Ovary (tissue), 3 donors: ENCODE results near the gene USP11.

ENCODE experiments used
- EP300 ChIP-seq: sonication (generic); formaldehyde crosslinking; IDR thresholded peaks from one replicate; pipeline ENCODE4 v1.6.1; 2017; ENCODE audit warnings: antibody characterized with exemption
- TF ChIP-seq, protein P1 (sequence below), 3 donors: fragments of 450-650 bp in 2 of 3; fragments of 200-600 bp in 1 of 3; IDR thresholded peaks; one replicate each; pipeline versions ENCODE4 v1.5.1 to v1.8.0; 2016 to 2022; ENCODE audit warnings: antibody characterized with exemption in 3 of 3, mild to moderate bottlenecking in 1 of 3
- donor health status: DM: no; HTN: no; CAD: no.

DNA sequence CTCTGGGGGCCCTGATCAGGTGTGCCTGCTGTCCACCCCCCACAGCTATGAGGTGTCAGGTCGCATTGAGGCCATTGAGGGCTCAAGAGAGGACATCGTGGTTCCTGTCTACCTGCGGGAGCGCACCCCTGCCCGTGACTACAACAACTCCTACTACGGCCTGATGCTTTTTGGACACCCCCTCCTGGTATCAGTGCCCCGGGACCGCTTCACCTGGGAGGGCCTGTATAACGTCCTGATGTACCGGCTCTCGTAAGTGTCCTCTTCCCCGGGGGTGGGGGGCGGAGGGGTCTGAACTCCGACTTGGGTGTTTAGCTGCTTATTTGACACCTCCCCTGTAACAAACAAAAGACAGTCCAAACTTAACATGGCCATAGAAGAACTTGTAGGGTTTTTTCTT is 10.5 kb downstream of the USP11 start:
- TF ChIP-seq, protein P1, sequence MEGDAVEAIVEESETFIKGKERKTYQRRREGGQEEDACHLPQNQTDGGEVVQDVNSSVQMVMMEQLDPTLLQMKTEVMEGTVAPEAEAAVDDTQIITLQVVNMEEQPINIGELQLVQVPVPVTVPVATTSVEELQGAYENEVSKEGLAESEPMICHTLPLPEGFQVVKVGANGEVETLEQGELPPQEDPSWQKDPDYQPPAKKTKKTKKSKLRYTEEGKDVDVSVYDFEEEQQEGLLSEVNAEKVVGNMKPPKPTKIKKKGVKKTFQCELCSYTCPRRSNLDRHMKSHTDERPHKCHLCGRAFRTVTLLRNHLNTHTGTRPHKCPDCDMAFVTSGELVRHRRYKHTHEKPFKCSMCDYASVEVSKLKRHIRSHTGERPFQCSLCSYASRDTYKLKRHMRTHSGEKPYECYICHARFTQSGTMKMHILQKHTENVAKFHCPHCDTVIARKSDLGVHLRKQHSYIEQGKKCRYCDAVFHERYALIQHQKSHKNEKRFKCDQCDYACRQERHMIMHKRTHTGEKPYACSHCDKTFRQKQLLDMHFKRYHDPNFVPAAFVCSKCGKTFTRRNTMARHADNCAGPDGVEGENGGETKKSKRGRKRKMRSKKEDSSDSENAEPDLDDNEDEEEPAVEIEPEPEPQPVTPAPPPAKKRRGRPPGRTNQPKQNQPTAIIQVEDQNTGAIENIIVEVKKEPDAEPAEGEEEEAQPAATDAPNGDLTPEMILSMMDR (IDR thresholded peaks at IDR 0.05): no peak
- TF ChIP-seq EP300: no peak
